C1 segment of cervical spinal cord (tissue), 14 donors: ENCODE data around the gene RAP1GAP2.
"Not testable (repeated sequence)": the region's sequence is repeated elsewhere in the genome, so short reads cannot be mapped to it uniquely, and the experiment has no call there.

Source experiments
- DNase-seq, 14 donors: peaks; one replicate each; lab custom pipeline; 2025; lab: John Stamatoyannopoulos, UW

RAP1GAP2 gene

GRCh38 chr17:3039736-3040135, 243.5 kb downstream of the RAP1GAP2 start:
- no peak for DNase-seq

DNA sequence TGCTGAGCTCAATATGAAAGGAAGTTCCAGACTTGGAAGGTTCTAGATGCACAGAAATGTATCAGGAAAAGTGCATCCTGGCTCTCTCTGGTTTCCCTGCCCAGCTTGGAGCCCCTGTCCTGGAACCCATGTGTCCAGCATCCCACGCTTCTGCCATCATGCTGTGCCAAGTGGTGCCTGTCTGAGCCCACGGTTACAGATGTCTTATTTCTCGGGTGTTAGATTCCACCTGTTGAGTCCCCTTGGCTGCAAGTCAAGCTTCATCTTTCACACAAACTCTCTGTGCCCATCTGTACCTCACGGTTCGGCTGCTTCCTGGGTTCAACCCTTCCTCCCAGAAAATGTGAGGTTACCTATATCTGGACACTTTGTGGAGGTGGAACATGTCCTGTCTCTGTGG, 244.6 kb downstream of the RAP1GAP2 start:
- DNase-seq: no peak

- DNase-seq: no peak
Observed at GRCh38 chr17:3043737-3044365, 247.6 kb downstream of the RAP1GAP2 start.

- DNase-seq: no peak
Observed at GRCh38 chr17:3046753-3047152, 250.5 kb downstream of the RAP1GAP2 start.

GRCh38 chr17:3048727-3049471, 252.7 kb downstream of the RAP1GAP2 start:
- peak; percentile 73 to 99 (median 95) for DNase-seq

- DNase-seq: no peak
Observed at GRCh38 chr17:3049705-3050295, 253.6 kb downstream of the RAP1GAP2 start.

GRCh38 chr17:3054868-3055267, 258.6 kb downstream of the RAP1GAP2 start:
- not testable (repeated sequence) for DNase-seq

DNA sequence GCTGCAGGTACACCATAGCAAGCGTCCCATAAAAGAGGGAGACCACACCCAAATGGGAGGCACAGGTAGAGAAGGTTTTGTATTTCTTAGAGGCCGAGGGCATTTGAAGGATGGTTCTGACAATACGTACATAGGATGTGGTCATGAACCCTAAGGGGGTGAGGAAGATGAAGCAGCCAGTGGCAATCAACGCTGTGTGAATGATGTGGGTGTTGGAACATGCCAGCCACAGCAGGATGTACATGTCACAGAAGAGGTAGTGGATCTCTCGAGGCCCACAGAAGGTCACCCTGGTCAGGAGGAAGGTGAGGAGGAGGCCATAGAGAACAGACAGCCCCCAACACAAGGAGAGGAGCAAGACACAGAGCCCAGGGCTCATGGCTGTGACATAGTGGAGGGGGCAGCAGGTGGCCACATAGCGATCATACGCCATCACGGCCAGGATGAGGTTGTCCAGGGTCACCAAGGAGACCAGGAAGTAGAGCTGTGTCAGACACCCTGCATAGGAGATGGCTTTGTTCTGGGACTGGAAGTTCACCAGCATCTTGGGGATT, 266.7 kb downstream of the RAP1GAP2 start:
- DNase-seq: not testable (repeated sequence)

GRCh38 chr17:3063507-3063906, 267.3 kb downstream of the RAP1GAP2 start, which contains the start of gene OR1D5:
OR1D5 (minus strand) TSS chr17:3063607; CDS start chr17:3063607, 0 bp downstream.
- DNase-seq: not testable (repeated sequence)

GRCh38 chr17:3065192-3065591, 269.0 kb downstream of the RAP1GAP2 start:
- peak in 1 of 14 donors; percentile 4 for DNase-seq

- not testable (repeated sequence) for DNase-seq
Observed at GRCh38 chr17:3073850-3074249, 277.6 kb downstream of the RAP1GAP2 start.
